Measurements from ENCODE around the gene GRB10.

GRCh38 chr7:50783303-50783702 lies 607 bp upstream of the GRB10 start:
- TF ChIP-seq, protein P1, sequence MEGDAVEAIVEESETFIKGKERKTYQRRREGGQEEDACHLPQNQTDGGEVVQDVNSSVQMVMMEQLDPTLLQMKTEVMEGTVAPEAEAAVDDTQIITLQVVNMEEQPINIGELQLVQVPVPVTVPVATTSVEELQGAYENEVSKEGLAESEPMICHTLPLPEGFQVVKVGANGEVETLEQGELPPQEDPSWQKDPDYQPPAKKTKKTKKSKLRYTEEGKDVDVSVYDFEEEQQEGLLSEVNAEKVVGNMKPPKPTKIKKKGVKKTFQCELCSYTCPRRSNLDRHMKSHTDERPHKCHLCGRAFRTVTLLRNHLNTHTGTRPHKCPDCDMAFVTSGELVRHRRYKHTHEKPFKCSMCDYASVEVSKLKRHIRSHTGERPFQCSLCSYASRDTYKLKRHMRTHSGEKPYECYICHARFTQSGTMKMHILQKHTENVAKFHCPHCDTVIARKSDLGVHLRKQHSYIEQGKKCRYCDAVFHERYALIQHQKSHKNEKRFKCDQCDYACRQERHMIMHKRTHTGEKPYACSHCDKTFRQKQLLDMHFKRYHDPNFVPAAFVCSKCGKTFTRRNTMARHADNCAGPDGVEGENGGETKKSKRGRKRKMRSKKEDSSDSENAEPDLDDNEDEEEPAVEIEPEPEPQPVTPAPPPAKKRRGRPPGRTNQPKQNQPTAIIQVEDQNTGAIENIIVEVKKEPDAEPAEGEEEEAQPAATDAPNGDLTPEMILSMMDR (IDR thresholded peaks at IDR 0.05): no peak
- no peak for TF ChIP-seq POLR2A (IDR thresholded peaks at IDR 0.05)

Measured in uterus (tissue), 2 donors.